Measurements from ENCODE around the gene CALD1.

Gene CALD1

GRCh38 chr7:135001390-135002165, 222.1 kb downstream of the CALD1 start:
- no peak for DNase-seq (ENCODE audit: low read depth in 2 of 2)

- no peak for DNase-seq (ENCODE audit: low read depth in 2 of 2)
These were observed 232.8 kb downstream of the CALD1 start for GRCh38 chr7:135012229-135012628.

Measured in stimulated activated CD8-positive, alpha-beta memory T cell treated with anti-CD3 and anti-CD28 coated beads, Interleukin-2, amount 100 ng/mL, for 48 hours (primary cell).